Thoracic aorta (tissue), 2 donors: ENCODE data around the gene HHLA2. TPM values are rescaled to one million over a fixed set of nuclear protein-coding genes. Genes with fewer than 3 reads are reported as not detected.

ENCODE experiments used
- ATAC-seq: fragments of 150-250 bp; one replicate; pipeline ENCODE4 v1.8.0; 2017; ENCODE audit warnings: low read depth; ENCODE audit not compliant: insufficient number of reproducible peaks, low FRiP score
- DNase-seq: peaks from one replicate; pipeline ENCODE4 v3.0.0-alpha.2; 2020; ENCODE audit warnings: low spot score
- H3K27ac ChIP-seq, 2 donors: fragments of 200-600 bp; sonication (generic); 1 replicate in 1 of 2; 2 replicates in 1 of 2; pipeline ENCODE4 v1.5.1; 2016; ENCODE audit warnings: mild to moderate bottlenecking in 2 of 2, moderate library complexity in 2 of 2
- H3K27me3 ChIP-seq: fragments of 200-600 bp; sonication (generic); replicated peaks from 2 replicates; pipeline ENCODE4 v1.6.0; 2016; ENCODE audit warnings: mild to moderate bottlenecking; ENCODE audit not compliant: insufficient read depth
- H3K36me3 ChIP-seq: fragments of 200-600 bp; sonication (generic); one replicate; pipeline ENCODE4 v1.5.1; 2016
- H3K4me1 ChIP-seq, 2 donors: fragments of 200-600 bp; sonication (generic); 1 replicate in 1 of 2; 2 replicates in 1 of 2; pipeline versions ENCODE4 v1.5.1 to v1.6.0; 2016; ENCODE audit warnings: low read depth in 2 of 2, mild to moderate bottlenecking in 1 of 2; ENCODE audit not compliant: control insufficient read depth in 1 of 2
- H3K4me3 ChIP-seq: fragments of 200-600 bp; sonication (generic); 2 replicates; pipeline ENCODE4 v1.5.1; 2016; ENCODE audit warnings: mild to moderate bottlenecking
- H3K9me3 ChIP-seq: fragments of 200-600 bp; sonication (generic); 2 replicates; pipeline ENCODE4 v1.5.1; 2016
- total RNA-seq, 2 donors: library from RNA; depleted of rRNA; stranded (reverse); fragments of >200 nt; gene quantifications; one replicate each; pipeline versions ENCODE4 v1.1.0 to v1.2.3, GENCODE V29; 2016
- TF ChIP-seq, protein P1 (sequence below): fragments of 200-600 bp; sonication (generic); IDR thresholded peaks from one replicate; pipeline ENCODE4 v1.5.1; 2019; ENCODE audit warnings: antibody characterized with exemption

HHLA2 gene
- total RNA-seq, 2 donors from 2014 or later, result not detected

GRCh38 chr3:108406661-108407206 lies 110.4 kb downstream of the HHLA2 start:
- TF ChIP-seq, protein P1, sequence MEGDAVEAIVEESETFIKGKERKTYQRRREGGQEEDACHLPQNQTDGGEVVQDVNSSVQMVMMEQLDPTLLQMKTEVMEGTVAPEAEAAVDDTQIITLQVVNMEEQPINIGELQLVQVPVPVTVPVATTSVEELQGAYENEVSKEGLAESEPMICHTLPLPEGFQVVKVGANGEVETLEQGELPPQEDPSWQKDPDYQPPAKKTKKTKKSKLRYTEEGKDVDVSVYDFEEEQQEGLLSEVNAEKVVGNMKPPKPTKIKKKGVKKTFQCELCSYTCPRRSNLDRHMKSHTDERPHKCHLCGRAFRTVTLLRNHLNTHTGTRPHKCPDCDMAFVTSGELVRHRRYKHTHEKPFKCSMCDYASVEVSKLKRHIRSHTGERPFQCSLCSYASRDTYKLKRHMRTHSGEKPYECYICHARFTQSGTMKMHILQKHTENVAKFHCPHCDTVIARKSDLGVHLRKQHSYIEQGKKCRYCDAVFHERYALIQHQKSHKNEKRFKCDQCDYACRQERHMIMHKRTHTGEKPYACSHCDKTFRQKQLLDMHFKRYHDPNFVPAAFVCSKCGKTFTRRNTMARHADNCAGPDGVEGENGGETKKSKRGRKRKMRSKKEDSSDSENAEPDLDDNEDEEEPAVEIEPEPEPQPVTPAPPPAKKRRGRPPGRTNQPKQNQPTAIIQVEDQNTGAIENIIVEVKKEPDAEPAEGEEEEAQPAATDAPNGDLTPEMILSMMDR, result peak; percentile 68

GRCh38 chr3:108407886-108408285 lies 111.5 kb downstream of the HHLA2 start:
- H3K27me3 ChIP-seq, result no peaks in the 10 kb centered on the region
- no peaks in the 10 kb centered on the region for H3K36me3 ChIP-seq
- TF ChIP-seq, protein P1, result no peak
- DNase-seq, result no peak
- H3K4me1 ChIP-seq, result no peaks in the 10 kb centered on the region
- H3K27ac ChIP-seq, result no peak overlapping the region
- H3K9me3 ChIP-seq, result no peaks in the 10 kb centered on the region
- H3K4me3 ChIP-seq, result no peak overlapping the region
- no peak for ATAC-seq

More at GRCh38 chr3:108406661-108407206, 110.4 kb downstream of the HHLA2 start:
- no peaks in the 10 kb centered on the region for H3K36me3 ChIP-seq
- H3K27ac ChIP-seq, result no peak overlapping the region
- no peaks in the 10 kb centered on the region for H3K4me1 ChIP-seq
- ATAC-seq (no peak), DNase-seq (no peak)
- H3K27me3 ChIP-seq, result no peaks in the 10 kb centered on the region
- no peak overlapping the region for H3K4me3 ChIP-seq
- H3K9me3 ChIP-seq, result no peaks in the 10 kb centered on the region

DNA sequence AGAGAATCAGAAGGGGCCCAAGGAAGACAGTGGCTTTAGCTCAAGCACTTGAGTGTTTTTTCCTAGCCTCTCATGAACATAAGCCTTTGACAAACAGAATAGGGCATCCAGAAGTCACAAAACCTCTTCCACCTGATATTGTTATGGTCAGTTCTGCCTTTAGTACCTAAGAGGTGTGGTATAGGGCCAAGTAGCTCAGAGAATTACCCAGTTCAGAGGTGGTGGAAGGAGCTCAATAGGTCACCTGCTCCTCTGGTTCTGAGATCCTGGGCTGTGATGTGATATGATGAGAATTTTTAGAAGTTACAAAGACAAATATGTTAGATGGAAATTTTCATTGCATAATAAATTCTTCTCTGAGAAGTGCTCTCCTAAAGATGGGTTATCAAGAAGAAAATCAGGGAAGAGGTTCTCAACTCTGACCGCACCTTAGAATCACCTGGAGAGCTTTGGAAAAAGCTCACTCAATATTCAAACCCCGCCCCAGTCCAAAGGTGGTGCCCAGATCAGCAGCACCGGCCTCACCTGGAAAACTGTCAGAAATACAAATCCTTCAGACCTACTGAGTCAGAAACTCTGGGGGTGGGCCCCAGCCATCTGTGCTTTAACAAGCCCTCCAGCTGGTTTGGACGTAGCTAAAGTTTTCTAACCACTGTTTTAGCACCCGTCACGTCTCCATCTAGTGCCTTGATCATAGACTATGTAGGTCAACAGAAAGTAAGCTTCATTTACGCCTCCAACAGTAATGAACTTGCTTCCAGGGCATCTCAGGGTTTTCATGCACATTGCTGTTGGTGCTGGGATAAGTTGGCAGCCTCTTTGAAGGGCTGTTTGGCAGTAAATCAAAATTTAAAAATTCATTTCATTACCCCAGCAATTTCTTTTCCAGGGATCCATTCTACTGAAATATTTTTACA lies 112.8 kb downstream of the HHLA2 start:
- no peaks in the 10 kb centered on the region for H3K9me3 ChIP-seq
- ATAC-seq, result no peak
- H3K27ac ChIP-seq, result no peak overlapping the region
- H3K4me1 ChIP-seq, result no peaks in the 10 kb centered on the region
- TF ChIP-seq, protein P1, result no peak
- no peak for DNase-seq
- no peak overlapping the region for H3K4me3 ChIP-seq
- no peaks in the 10 kb centered on the region for H3K36me3 ChIP-seq
- H3K27me3 ChIP-seq, result no peaks in the 10 kb centered on the region

GRCh38 chr3:108409800-108410178 lies 113.4 kb downstream of the HHLA2 start:
- Histone ChIP-seq H3K27me3 (no peaks in the 10 kb centered on the region), H3K4me1 (no peaks in the 10 kb centered on the region), H3K4me3 (no peak overlapping the region), H3K27ac (no peak overlapping the region), H3K36me3 (no peaks in the 10 kb centered on the region), H3K9me3 (no peaks in the 10 kb centered on the region)
- ATAC-seq (no peak), DNase-seq (no peak)
- TF ChIP-seq, protein P1, result no peak

- Histone ChIP-seq H3K27ac (no peak overlapping the region), H3K36me3 (no peaks in the 10 kb centered on the region), H3K27me3 (no peaks in the 10 kb centered on the region), H3K4me3 (no peak overlapping the region), H3K4me1 (no peaks in the 10 kb centered on the region), H3K9me3 (no peaks in the 10 kb centered on the region)
- DNase-seq (no peak), ATAC-seq (no peak)
- TF ChIP-seq, protein P1, result no peak
Observed at GRCh38 chr3:108410531-108410984, 114.2 kb downstream of the HHLA2 start.
